CD14-positive monocyte (primary cell): Measurements from ENCODE around the gene SEC63. TPM values are rescaled to one million over a fixed set of nuclear protein-coding genes. Genes with fewer than 3 reads are reported as not detected.
"Not testable (repeated sequence)": the region's sequence is repeated elsewhere in the genome, so short reads cannot be mapped to it uniquely, and the experiment has no call there.

ENCODE experiments used
- DNase-seq, 3 donors: peaks; one replicate each; pipeline ENCODE4 v3.0.0-alpha.2; 2011 to 2022
- H2AFZ ChIP-seq: 2 replicates; pipeline ENCODE4 v1.6.0; 2012; ENCODE audit warnings: mild to moderate bottlenecking, low read depth, low read length, inconsistent platforms; ENCODE audit not compliant: insufficient read depth, poor library complexity, severe bottlenecking
- H3K27ac ChIP-seq, 2 donors: 1 replicate in 1 of 2; 2 replicates in 1 of 2; pipeline ENCODE4 v1.5.1; 2012 to 2013; ENCODE audit warnings: low read length in 2 of 2, control low read depth in 1 of 2, inconsistent platforms in 1 of 2, low read depth in 1 of 2, mild to moderate bottlenecking in 1 of 2
- H3K27me3 ChIP-seq, 2 donors: one replicate each; pipeline versions ENCODE4 v1.6.0 to v1.6.1; 2011 to 2013; ENCODE audit warnings: low read length in 2 of 2; ENCODE audit not compliant: control insufficient read depth in 2 of 2, insufficient read depth in 2 of 2
- H3K36me3 ChIP-seq, 2 donors: replicated peaks in 1 of 2; 1 replicate in 1 of 2; 2 replicates in 1 of 2; pipeline versions ENCODE4 v1.5.1 to v1.6.1; 2012 to 2013; ENCODE audit warnings: low read length in 2 of 2, control low read depth in 1 of 2, inconsistent platforms in 1 of 2, mild to moderate bottlenecking in 1 of 2; ENCODE audit not compliant: insufficient read depth in 2 of 2, control insufficient read depth in 1 of 2
- H3K4me1 ChIP-seq, 2 donors: 1 replicate in 1 of 2; 2 replicates in 1 of 2; pipeline versions ENCODE4 v1.5.1 to v1.6.1; 2012 to 2013; ENCODE audit warnings: low read length in 2 of 2, control low read depth in 1 of 2, inconsistent platforms in 1 of 2, mild to moderate bottlenecking in 1 of 2, moderate library complexity in 1 of 2; ENCODE audit not compliant: insufficient read depth in 2 of 2, control insufficient read depth in 1 of 2
- H3K4me2 ChIP-seq: replicated peaks from 2 replicates; pipeline ENCODE3; 2012; ENCODE audit warnings: low read length, moderate library complexity, mild to moderate bottlenecking; ENCODE audit not compliant: poor library complexity, severe bottlenecking; ENCODE audit errors: extremely low read depth
- H3K4me3 ChIP-seq, 3 experiments: fragments of 200-600 bp in 1 of 3; sonication (generic) in 1 of 3; replicated peaks in 1 of 3; 1 replicate in 2 of 3; 2 replicates in 1 of 3; pipeline ENCODE4 v1.5.1; 2011 to 2013; ENCODE audit warnings: low read length in 3 of 3, mild to moderate bottlenecking in 3 of 3, control low read depth in 2 of 3, low read depth in 2 of 3, inconsistent platforms in 1 of 3, moderate library complexity in 1 of 3
- H3K79me2 ChIP-seq: 2 replicates; pipeline ENCODE4 v1.6.0; 2012; ENCODE audit warnings: mild to moderate bottlenecking, control low read depth, inconsistent platforms, low read length, moderate library complexity; ENCODE audit not compliant: insufficient read depth
- H3K9ac ChIP-seq: 2 replicates; pipeline ENCODE4 v1.6.0; 2017; ENCODE audit warnings: low read length, mild to moderate bottlenecking; ENCODE audit not compliant: insufficient read depth, poor library complexity, severe bottlenecking
- H3K9me3 ChIP-seq, 2 donors: replicated peaks in 1 of 2; 1 replicate in 1 of 2; 2 replicates in 1 of 2; pipeline versions ENCODE4 v1.5.1 to v1.6.1; 2012 to 2013; ENCODE audit warnings: low read length in 2 of 2, control low read depth in 1 of 2; ENCODE audit not compliant: control insufficient read depth in 1 of 2, insufficient read depth in 1 of 2
- H4K20me1 ChIP-seq: 2 replicates; pipeline ENCODE4 v1.6.0; 2012; ENCODE audit warnings: mild to moderate bottlenecking, low read length, control low read depth, moderate library complexity; ENCODE audit not compliant: insufficient read depth
- H3K27ac Mint-ChIP-seq, 7 donors: one replicate each; pipeline ENCODE4 v1.8.0; 2020; ENCODE audit warnings: mild to moderate bottlenecking in 7 of 7, mixed read lengths in 7 of 7, moderate library complexity in 6 of 7, inconsistent platforms in 2 of 7
- H3K27me3 Mint-ChIP-seq, 3 donors: one replicate each; pipeline ENCODE4 v1.8.0; 2021 to 2022; ENCODE audit warnings: low read depth in 3 of 3, mild to moderate bottlenecking in 3 of 3, mixed read lengths in 3 of 3, moderate library complexity in 3 of 3, inconsistent platforms in 1 of 3
- H3K36me3 Mint-ChIP-seq, 2 donors: one replicate each; pipeline ENCODE4 v1.8.0; 2020; ENCODE audit warnings: mixed read lengths in 2 of 2, inconsistent platforms in 1 of 2, mild to moderate bottlenecking in 1 of 2
- H3K4me1 Mint-ChIP-seq: one replicate; pipeline ENCODE4 v1.8.0; 2020; ENCODE audit warnings: mild to moderate bottlenecking, mixed read lengths
- H3K4me3 Mint-ChIP-seq, 2 donors: one replicate each; pipeline ENCODE4 v1.8.0; 2020; ENCODE audit warnings: mild to moderate bottlenecking in 2 of 2, mixed read lengths in 2 of 2, moderate library complexity in 1 of 2
- H3K9me3 Mint-ChIP-seq, 7 donors: one replicate each; pipeline ENCODE4 v1.8.0; 2020 to 2022; ENCODE audit warnings: mixed read lengths in 7 of 7, mild to moderate bottlenecking in 6 of 7, moderate library complexity in 6 of 7, inconsistent platforms in 2 of 7
- whole genome bisulfite sequencing: methylation state at CpG from one replicate; pipeline ENCODE4 v1.1.5; 2013; ENCODE audit warnings: missing lambda C conversion rate; ENCODE audit not compliant: insufficient coverage; 5-methylcytosine and 5-hydroxymethylcytosine counted together
- intact Hi-C, 2 donors: fragments of 100-400 bp; cut with micrococcal nuclease; formaldehyde crosslinking; loops; one replicate each; pipeline versions ENCODE4 v1.15.0 to v1.15.1; 2023
- polyA plus RNA-seq, 3 donors: library from polyadenylated mRNA; depleted of rRNA in 1 of 3; unstranded in 2 of 3; stranded (reverse) in 1 of 3; fragments of 300-500 nt in 2 of 3; fragments of >200 nt in 1 of 3; fragmentation: Illumina TruSeq in 2 of 3; gene quantifications; 1 replicate in 2 of 3; 2 replicates in 1 of 3; pipeline ENCODE4 v1.2.3, GENCODE V29; 2012 to 2021
- TF ChIP-seq, protein P1 (sequence below): fragments of 200-600 bp; IDR thresholded peaks from one replicate; pipeline ENCODE4 v1.8.0; 2022; ENCODE audit warnings: antibody characterized with exemption, mild to moderate bottlenecking

The SEC63 gene
- polyA plus RNA-seq, 3 donors, result 12.0 to 33.7 (median 12.7) TPM

GRCh38 chr6:107911692-107912091, 46.3 kb downstream of the SEC63 start:
- Histone ChIP-seq H3K9ac (no peak overlapping the region), H3K4me2 (no peak overlapping the region), H3K4me1 (no peaks in the 10 kb centered on the region), H3K9me3 (no peaks in the 10 kb centered on the region), H3K4me3 (no peak overlapping the region), H3K79me2 (no peaks in the 10 kb centered on the region), H3K27ac (no peak overlapping the region), H4K20me1 (peaks cover 4% of the 10 kb centered on the region), H3K27me3 (no peaks in the 10 kb centered on the region), H3K36me3 (peaks cover 67 to 98% of the 10 kb centered on the region in 2 donors), H2AFZ (no peak overlapping the region)
- DNase-seq, result no peak
- WGBS, result no CpG with 5 or more reads among the region's 1 CpG
- intact Hi-C loops, result no loop called here
- H3K4me1 Mint-ChIP-seq, result no peaks in the 10 kb centered on the region
- H3K4me3 Mint-ChIP-seq, result no peak overlapping the region
- peaks cover 58 to 72% of the 10 kb centered on the region in 2 donors for H3K36me3 Mint-ChIP-seq
- TF ChIP-seq, protein P1, sequence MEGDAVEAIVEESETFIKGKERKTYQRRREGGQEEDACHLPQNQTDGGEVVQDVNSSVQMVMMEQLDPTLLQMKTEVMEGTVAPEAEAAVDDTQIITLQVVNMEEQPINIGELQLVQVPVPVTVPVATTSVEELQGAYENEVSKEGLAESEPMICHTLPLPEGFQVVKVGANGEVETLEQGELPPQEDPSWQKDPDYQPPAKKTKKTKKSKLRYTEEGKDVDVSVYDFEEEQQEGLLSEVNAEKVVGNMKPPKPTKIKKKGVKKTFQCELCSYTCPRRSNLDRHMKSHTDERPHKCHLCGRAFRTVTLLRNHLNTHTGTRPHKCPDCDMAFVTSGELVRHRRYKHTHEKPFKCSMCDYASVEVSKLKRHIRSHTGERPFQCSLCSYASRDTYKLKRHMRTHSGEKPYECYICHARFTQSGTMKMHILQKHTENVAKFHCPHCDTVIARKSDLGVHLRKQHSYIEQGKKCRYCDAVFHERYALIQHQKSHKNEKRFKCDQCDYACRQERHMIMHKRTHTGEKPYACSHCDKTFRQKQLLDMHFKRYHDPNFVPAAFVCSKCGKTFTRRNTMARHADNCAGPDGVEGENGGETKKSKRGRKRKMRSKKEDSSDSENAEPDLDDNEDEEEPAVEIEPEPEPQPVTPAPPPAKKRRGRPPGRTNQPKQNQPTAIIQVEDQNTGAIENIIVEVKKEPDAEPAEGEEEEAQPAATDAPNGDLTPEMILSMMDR, result no peak
- peaks cover 0 to 2% (median 0%) of the 10 kb centered on the region in 3 donors for H3K27me3 Mint-ChIP-seq
- no peaks in the 10 kb centered on the region for H3K9me3 Mint-ChIP-seq
- no peak overlapping the region for H3K27ac Mint-ChIP-seq

GRCh38 chr6:107894809-107895396, 63.1 kb downstream of the SEC63 start:
- Histone ChIP-seq H3K79me2 (no peaks in the 10 kb centered on the region), H3K9me3 (no peaks in the 10 kb centered on the region), H3K9ac (no peak overlapping the region), H3K4me1 (peaks cover 14 to 19% of the 10 kb centered on the region in 2 donors), H2AFZ (no peak overlapping the region), H3K4me3 (peak overlapping the region in 1 of 3 experiments; percentile 34), H3K27ac (peak overlapping the region; percentile 47 to 70), H3K4me2 (peak overlapping the region; percentile 17), H4K20me1 (peaks cover 6% of the 10 kb centered on the region), H3K27me3 (no peaks in the 10 kb centered on the region), H3K36me3 (peaks cover 47 to 81% of the 10 kb centered on the region in 2 donors)
- H3K27ac Mint-ChIP-seq, result peak overlapping the region; percentile 75 to 91 (median 85)
- TF ChIP-seq, protein P1, result no peak
- peak overlapping the region in 1 of 2 donors; percentile 64 for H3K4me3 Mint-ChIP-seq
- peaks cover 16% of the 10 kb centered on the region for H3K4me1 Mint-ChIP-seq
- H3K9me3 Mint-ChIP-seq, result peaks cover 0 to 8% (median 3%) of the 10 kb centered on the region in 7 donors
- peak; percentile 19 to 60 (median 52) for DNase-seq
- H3K36me3 Mint-ChIP-seq, result peaks cover 59 to 73% of the 10 kb centered on the region in 2 donors
- intact Hi-C loops, result no loop called here
- no peaks in the 10 kb centered on the region for H3K27me3 Mint-ChIP-seq

DNA sequence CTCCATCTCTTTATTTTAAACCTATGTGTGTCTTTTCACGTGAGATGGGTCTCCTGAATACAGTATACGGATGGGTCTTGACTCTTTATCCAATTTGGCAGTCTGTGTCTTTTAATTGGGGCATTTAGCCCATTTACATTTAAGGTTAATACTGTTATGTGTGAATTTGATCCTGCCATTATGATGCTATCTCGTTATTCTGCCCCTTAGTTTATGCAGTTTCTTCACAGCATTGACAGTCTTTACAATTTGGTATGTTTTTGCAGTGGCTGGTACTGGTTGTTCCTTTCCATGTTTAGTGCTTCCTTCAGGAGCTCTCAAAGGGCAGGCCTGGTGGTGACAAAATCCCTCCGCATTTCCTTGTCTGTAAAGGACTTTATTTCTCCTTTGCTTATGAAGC, 67.6 kb downstream of the SEC63 start:
- H3K27ac Mint-ChIP-seq, H3K4me3 Mint-ChIP-seq, H3K4me3 ChIP-seq, H3K27me3 ChIP-seq, DNase-seq, H3K9me3 ChIP-seq, H4K20me1 ChIP-seq, H3K79me2 ChIP-seq, H3K9ac ChIP-seq, H3K27ac ChIP-seq, intact Hi-C loops, H2AFZ ChIP-seq, H3K4me2 ChIP-seq, H3K27me3 Mint-ChIP-seq: not testable (repeated sequence)
- Histone ChIP-seq H3K36me3 (peaks cover 25 to 50% of the 10 kb centered on the region in 2 donors), H3K4me1 (peaks cover 14 to 15% of the 10 kb centered on the region in 2 donors)
- Mint-ChIP-seq H3K9me3 (peaks cover 2 to 20% (median 9%) of the 10 kb centered on the region in 7 donors), H3K36me3 (peaks cover 44 to 49% of the 10 kb centered on the region in 2 donors), H3K4me1 (peaks cover 14% of the 10 kb centered on the region)
- 100% methylated on average over 1 of the region's 4 CpGs for WGBS
